MCF 10A (cell line): ENCODE data around the gene EMC8. TPM values are rescaled to one million over a fixed set of nuclear protein-coding genes. Genes with fewer than 3 reads are reported as not detected.

ENCODE experiments used
- BruUV-seq: library from RNA; stranded (reverse); fragments of 400-500 nt; replicated peaks from 2 replicates; lab custom pipeline; 2021; lab: Mats Ljungman, UMichigan
- CTCF ChIA-PET: fragments of 300-600 bp; sonication (Branson Sonifier 250); formaldehyde crosslinking; extraction: SDS; loops from one replicate; lab custom pipeline; 2021; ENCODE audit warnings: antibody characterized with exemption, inconsistent platforms; lab: Yijun Ruan, JAX
- POLR2A ChIA-PET: fragments of 300-600, 350-650 bp; sonication (Branson Sonifier 250); formaldehyde crosslinking; extraction: SDS; loops from one replicate; lab custom pipeline; 2020; ENCODE audit warnings: antibody characterized with exemption, inconsistent platforms; lab: Yijun Ruan, JAX
- DNase-seq: peaks from one replicate; pipeline ENCODE4 v3.0.0-alpha.2; 2018; ENCODE audit not compliant: unreplicated experiment
- H3K27ac Mint-ChIP-seq: one replicate; pipeline ENCODE4 v1.8.0; 2022; ENCODE audit warnings: mild to moderate bottlenecking, low read depth, mixed read lengths; ENCODE audit not compliant: unreplicated experiment
- H3K27me3 Mint-ChIP-seq: one replicate; pipeline ENCODE4 v1.8.0; 2022; ENCODE audit warnings: mixed read lengths; ENCODE audit not compliant: insufficient read depth, unreplicated experiment
- H3K36me3 Mint-ChIP-seq: one replicate; pipeline ENCODE4 v1.8.0; 2022; ENCODE audit warnings: mild to moderate bottlenecking, moderate library complexity, mixed read lengths; ENCODE audit not compliant: insufficient read depth, unreplicated experiment
- H3K4me1 Mint-ChIP-seq: one replicate; pipeline ENCODE4 v1.8.0; 2022; ENCODE audit warnings: mixed read lengths; ENCODE audit not compliant: insufficient read depth, unreplicated experiment
- H3K4me3 Mint-ChIP-seq: one replicate; pipeline ENCODE4 v1.8.0; 2022; ENCODE audit warnings: mild to moderate bottlenecking, moderate library complexity, mixed read lengths; ENCODE audit not compliant: unreplicated experiment
- H3K9me3 Mint-ChIP-seq: one replicate; pipeline ENCODE4 v1.8.0; 2022; ENCODE audit warnings: mixed read lengths; ENCODE audit not compliant: unreplicated experiment
- CTCF ChIP-seq: fragments of 200-600 bp; IDR thresholded peaks from one replicate; pipeline ENCODE4 v1.8.0; 2022; ENCODE audit warnings: antibody characterized with exemption, mild to moderate bottlenecking; ENCODE audit not compliant: unreplicated experiment
- intact Hi-C: fragments of 100-400 bp; cut with micrococcal nuclease; formaldehyde crosslinking; loops from 2 replicates; pipeline ENCODE4 v1.14.1; 2022
- total RNA-seq: library from RNA; stranded (reverse); gene quantifications from 2 replicates; pipeline ENCODE4 v1.2.3, GENCODE V29; 2022

The EMC8 gene
- total RNA-seq, 1 experiment from 2014 or later = 68.5 TPM

GRCh38 chr16:85770741-85771140, 28.6 kb downstream of the EMC8 start:
- H3K27ac Mint-ChIP-seq = no peak overlapping the region
- intact Hi-C loops = no loop called here
- TF ChIP-seq CTCF = no peak
- peaks cover 17% of the 10 kb centered on the region for H3K36me3 Mint-ChIP-seq
- POLR2A ChIA-PET = no interaction called here
- H3K4me1 Mint-ChIP-seq = peaks cover 12% of the 10 kb centered on the region
- no TSS peak for BruUV-seq
- no peak overlapping the region for H3K4me3 Mint-ChIP-seq
- H3K27me3 Mint-ChIP-seq = no peaks in the 10 kb centered on the region
- H3K9me3 Mint-ChIP-seq = no peaks in the 10 kb centered on the region
- CTCF ChIA-PET = interaction anchor here (1.2 to 1.3 kb wide), 2 partner anchors 16 to 49 kb away, joined by 3 to 4 read pairs; no protein-coding TSS in a partner anchor
- DNase-seq = no peak

GRCh38 chr16:85768199-85768598, 31.1 kb downstream of the EMC8 start:
- CTCF ChIA-PET = interaction anchor here (0.8 kb wide), 1 partner anchor 49 kb away, joined by 5 read pairs; no protein-coding TSS in a partner anchor
- no TSS peak for BruUV-seq
- Mint-ChIP-seq H3K36me3 (peaks cover 17% of the 10 kb centered on the region), H3K9me3 (no peaks in the 10 kb centered on the region), H3K27me3 (no peaks in the 10 kb centered on the region), H3K4me1 (peaks cover 12% of the 10 kb centered on the region), H3K4me3 (peak overlapping the region; percentile 30), H3K27ac (no peak overlapping the region)
- no peak for TF ChIP-seq CTCF
- no peak for DNase-seq
- POLR2A ChIA-PET = interaction anchor here (0.7 to 1.9 kb wide), 7 partner anchors 11 to 30 kb away, joined by 3 to 5 read pairs (median 4); no protein-coding TSS in a partner anchor
- intact Hi-C loops = no loop called here

- no peaks in the 10 kb centered on the region for H3K9me3 Mint-ChIP-seq
These were observed 31.8 kb downstream of the EMC8 start for GRCh38 chr16:85767531-85767930.

GRCh38 chr16:85765767-85766166, 33.6 kb downstream of the EMC8 start:
- ChIA-PET CTCF (interaction anchor here (0.6 kb wide), 1 partner anchor 48 kb away, joined by 4 read pairs; no protein-coding TSS in a partner anchor), POLR2A (no interaction called here)
- Mint-ChIP-seq H3K4me3 (no peak overlapping the region), H3K9me3 (no peaks in the 10 kb centered on the region), H3K27ac (no peak overlapping the region), H3K36me3 (peaks cover 13% of the 10 kb centered on the region), H3K27me3 (no peaks in the 10 kb centered on the region), H3K4me1 (peaks cover 12% of the 10 kb centered on the region)
- no peak for DNase-seq
- no TSS peak for BruUV-seq
- no peak for TF ChIP-seq CTCF
- intact Hi-C loops = no loop called here

More at GRCh38 chr16:85767531-85767930, 31.8 kb downstream of the EMC8 start:
- H3K4me1 Mint-ChIP-seq = peaks cover 12% of the 10 kb centered on the region
- CTCF ChIA-PET = interaction anchor here (0.7 kb wide), 1 partner anchor 153 kb away, joined by 4 read pairs; no protein-coding TSS in a partner anchor
- H3K4me3 Mint-ChIP-seq = peak overlapping the region; percentile 30
- POLR2A ChIA-PET = interaction anchor here (0.7 to 1.9 kb wide), 8 partner anchors 10 to 403 kb away, joined by 3 to 5 read pairs (median 4); no protein-coding TSS in a partner anchor
- DNase-seq = peak; percentile 91
- intact Hi-C loops = no loop called here
- H3K36me3 Mint-ChIP-seq = peaks cover 13% of the 10 kb centered on the region
- TF ChIP-seq CTCF = no peak
- H3K27ac Mint-ChIP-seq = peak overlapping the region; percentile 94
- BruUV-seq = no TSS peak
- no peaks in the 10 kb centered on the region for H3K27me3 Mint-ChIP-seq
